Loucy (cell line): Measurements from ENCODE around the gene FAHD1.

Source experiments
- CTCF ChIP-seq: fragments of 200-600 bp; sonication (generic); conservative IDR thresholded peaks from 2 replicates; pipeline ENCODE4 v1.5.1; 2014; ENCODE audit warnings: mild to moderate bottlenecking, antibody characterized with exemption, low read length
- EZH2phosphoT487 ChIP-seq: fragments of 200-600 bp; IDR thresholded peaks from 2 replicates; pipeline ENCODE4 v1.6.1; 2018; ENCODE audit warnings: antibody characterized with exemption, mild to moderate bottlenecking, moderate library complexity, borderline replicate concordance

- TF ChIP-seq EZH2phosphoT487 (no peak), CTCF (no peak)
Measured at GRCh38 chr16:1789643-1790045, 37.4 kb upstream of the FAHD1 start.
